GM21717 (cell line): ENCODE results near the gene ACVR1C.

ENCODE experiments used
- ATAC-seq: cut with Tn5 transposase; IDR thresholded peaks from one replicate; pipeline ENCODE4 v1.9.1; 2021; ENCODE audit warnings: mild to moderate bottlenecking, moderate library complexity; ENCODE audit not compliant: unreplicated experiment

The ACVR1C gene

DNA sequence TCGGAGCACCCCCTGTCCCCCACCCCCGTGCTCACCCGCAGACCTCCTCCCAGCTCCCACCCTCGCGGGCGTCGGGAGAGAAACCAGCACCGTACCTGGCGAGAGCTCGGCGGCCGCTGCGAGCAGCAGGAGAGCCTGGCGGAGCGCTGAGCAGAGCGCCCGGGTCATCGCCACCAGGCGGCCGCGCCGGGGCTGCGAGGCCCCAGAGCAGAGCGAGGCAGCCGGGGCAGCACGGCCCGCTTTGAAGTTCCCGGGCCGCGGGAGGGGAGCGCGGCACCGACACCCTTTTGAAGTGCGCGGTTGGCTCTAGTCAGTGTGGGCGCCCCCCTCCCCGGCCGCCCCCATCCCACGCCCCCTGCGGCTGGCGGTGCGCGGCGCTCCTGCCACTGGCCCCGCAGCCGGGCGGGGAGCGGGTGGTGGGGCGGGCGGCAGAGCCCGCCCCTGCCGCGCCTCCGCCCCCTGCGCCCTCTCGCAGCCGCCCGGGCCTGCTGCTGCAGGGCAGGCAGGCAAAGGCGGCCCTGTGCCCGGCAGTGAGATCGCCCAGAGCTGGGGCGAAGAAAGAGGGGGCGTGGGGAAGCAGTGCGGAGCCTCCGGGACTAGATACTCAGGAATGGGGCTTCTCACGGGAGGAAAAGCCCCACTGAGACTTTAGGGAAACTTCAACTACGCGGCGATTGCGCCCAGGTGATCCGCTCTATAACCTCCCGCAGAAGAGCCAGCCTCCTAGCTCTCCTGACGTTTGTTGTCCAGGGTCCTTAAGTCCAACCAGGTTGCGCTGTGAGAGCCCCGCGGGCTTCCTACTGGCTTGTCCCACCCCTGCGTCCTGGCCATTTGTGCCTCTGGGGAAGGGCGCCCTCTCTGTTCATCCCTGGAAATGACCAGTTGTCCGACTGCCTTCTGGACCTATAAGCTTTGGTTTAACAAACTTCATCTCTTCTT lies at the start of gene ACVR1C:
Gene ACVR1C (minus strand): TSS at position 388 of the 939 bp plus-strand sequence. CDS start 220 bp downstream, at position 168.
- ATAC-seq, result peak; percentile 89

DNA sequence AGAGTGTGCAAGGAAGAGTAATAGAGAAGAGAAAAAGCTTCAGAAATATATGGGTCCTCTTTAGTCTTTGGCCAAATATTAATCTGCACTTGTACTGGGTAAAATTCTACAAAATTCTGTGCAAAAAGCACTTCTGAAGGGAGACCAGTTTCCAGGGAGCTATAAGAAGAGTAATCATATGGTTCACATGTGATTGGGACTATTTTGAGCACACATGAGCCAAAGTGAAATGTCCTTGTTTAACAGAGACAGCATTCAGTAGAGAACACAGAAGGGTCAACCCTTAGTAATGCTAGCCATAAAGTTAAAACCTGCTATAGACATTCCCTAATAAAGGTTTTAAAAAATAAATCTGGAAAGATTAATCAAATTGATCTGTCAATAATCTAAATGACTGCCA lies 49.3 kb upstream of the ACVR1C start:
- no peak for ATAC-seq

DNA sequence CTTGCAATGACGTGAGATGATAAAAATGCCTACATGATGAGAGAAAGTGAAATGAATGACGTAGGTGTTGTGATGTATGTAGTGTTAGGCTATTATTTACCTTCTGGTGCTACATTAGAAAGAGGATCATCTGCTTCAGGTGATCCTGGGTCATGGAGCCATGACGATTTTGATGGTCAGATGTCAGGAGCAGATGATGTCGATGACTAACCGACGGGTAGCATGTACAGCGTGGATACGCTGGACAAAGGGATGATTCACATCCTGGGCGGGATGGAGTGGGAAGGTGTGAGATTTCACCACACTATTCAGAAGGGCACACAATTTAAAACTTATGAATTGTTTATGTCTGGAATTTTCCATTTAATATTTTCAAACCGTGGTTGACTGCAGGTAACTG lies 43.5 kb upstream of the ACVR1C start:
- ATAC-seq, result no peak

DNA sequence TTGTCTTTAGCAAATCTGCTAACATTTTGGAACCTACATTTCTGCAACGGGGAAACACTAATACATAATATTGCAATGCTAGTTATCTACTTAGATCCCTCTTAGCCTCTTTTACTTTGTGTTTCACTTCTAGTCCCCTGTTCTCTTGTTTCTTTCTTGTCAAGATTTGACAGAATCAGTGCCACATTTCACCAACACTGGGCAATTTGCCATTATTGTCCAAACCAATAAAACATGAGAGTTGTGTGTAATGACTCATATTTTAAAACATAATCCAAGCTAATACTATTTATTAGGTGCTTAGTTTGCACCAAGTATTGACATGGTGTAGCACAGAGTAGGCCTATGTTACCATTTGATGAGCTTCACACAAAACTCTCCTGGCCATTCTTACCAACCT lies 33.7 kb upstream of the ACVR1C start:
- ATAC-seq, result no peak

DNA sequence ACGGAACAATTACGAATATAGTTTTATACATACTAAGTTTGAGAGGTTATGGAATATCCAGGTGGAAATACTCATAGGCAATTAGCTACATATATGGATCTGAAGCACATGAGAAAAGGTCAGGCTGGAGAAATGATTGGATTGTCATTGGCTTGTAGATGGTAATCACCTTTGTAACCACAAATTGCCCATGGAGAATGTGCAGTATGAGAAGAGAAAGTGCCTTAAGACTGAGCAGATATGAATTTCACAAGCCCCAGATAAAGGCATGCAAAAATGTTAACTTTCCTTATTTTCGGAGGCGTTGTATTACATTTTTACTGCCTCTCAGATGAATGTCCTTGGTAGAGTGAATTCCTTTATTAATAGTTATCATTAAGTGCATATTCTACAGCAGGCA lies 33.1 kb upstream of the ACVR1C start:
- ATAC-seq, result no peak

DNA sequence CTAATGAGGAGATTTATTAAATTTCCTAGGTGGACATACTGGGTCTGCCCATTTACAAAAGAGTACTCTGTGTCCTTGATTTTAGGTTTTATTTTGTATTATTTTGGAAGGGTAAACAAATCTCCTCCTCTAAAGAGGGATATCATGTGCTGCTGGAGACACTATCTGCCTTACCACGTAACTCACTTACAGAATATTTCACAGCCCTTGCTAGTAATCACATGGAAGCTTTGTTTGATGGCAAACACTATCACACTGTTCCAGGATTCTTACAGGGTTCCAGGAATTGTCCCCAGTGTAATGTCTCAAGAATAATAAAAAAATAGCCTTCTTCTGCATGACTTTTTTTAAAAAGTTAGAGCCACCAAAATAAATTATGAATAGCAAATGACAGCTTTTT lies 29.2 kb upstream of the ACVR1C start:
- ATAC-seq, result no peak

DNA sequence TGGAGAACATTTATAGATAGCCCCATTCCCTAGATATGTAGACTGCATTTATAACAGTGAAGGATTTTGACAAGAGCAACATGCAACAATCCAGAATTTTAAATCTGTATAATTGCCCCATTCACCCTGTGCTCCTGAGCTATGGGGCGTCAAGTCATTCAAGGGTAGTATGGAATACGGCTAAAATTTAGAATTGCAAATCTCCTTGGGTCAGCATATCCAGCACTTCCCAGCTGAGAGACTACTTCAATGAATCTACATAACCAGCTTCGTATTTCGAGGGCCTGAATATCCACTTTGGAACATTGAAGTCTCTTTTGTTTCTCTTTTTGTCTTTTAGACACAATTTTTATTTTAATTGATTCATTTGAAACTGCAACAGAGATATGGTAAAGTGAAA lies 28.4 kb upstream of the ACVR1C start:
- ATAC-seq, result no peak

DNA sequence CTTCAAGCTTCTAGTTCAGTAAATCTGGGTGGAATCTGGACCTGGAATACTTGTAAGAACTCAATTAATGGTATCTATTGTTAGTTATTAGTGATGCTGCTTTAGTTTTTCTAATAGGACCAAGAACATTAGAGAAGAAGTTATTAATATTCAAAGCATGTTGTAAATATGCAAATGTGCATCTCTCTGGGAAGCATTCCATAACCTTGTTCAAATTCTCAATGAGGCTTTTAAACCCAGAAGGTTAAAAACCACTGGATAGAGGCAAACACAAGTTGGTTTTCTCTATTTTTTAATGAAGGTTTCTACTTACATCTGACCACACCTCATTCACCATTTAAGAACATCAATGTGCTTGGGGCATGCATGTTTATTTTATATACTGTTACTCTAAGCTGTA lies 16.1 kb upstream of the ACVR1C start:
- no peak for ATAC-seq

DNA sequence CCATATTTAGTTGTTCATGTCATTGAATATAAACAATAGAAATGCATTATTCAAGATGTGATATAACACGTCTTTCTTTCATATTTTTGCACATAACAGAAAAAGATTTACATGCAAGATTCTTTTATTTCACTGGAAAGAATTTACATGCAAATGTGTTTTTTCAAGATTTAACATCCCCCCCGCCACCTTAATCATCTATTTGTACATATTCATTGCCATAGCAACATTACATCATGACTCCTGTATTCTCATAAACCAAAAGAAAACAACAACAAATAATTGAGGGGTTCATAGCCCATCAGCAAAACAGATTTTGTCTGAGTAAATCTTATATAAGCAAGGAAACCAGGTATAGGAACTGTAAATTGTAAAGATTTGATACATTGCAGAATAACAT lies 3.2 kb upstream of the ACVR1C start:
- no peak for ATAC-seq

DNA sequence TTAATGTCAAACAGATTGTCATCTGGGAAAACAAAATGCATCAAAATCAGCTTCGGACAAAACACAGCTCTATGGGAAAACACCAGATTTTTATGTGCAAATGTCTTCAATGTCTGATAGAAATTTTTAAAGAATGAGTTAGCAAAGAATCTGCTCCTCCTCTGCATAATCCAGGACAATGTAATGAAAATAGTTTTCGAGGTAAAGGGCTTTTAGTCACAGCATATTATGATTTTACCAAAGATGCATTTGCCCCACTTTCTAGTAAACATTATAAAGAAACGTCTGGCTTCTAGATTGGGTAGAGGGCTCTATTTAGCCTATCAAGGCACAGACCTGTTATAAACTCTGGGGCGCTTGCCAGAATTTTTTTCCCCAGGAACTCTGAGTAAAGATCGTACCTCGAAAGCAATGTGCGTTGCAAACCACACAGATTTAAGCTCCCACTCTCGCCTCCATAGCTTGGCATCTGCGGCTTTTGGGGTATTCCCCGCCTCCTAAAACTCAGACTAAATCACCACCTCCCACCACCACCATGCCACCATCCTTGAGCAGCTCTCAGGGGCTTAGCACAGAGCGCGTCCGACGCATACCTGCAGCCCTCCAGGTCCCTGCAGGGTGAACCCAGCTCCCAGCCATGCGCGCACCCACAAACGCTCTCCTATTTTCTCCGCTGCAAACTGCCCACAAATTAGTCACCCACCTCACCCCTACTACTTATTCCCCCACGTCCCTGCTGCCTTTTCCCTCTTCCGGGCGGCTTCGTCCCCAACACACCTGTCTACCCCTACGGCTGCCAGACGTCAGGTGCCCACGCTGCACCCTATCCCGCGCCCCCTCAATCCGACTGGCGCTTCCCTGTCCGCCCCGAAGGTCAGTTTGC lies 829 bp downstream of the ACVR1C start:
- peak; percentile 29 for ATAC-seq

DNA sequence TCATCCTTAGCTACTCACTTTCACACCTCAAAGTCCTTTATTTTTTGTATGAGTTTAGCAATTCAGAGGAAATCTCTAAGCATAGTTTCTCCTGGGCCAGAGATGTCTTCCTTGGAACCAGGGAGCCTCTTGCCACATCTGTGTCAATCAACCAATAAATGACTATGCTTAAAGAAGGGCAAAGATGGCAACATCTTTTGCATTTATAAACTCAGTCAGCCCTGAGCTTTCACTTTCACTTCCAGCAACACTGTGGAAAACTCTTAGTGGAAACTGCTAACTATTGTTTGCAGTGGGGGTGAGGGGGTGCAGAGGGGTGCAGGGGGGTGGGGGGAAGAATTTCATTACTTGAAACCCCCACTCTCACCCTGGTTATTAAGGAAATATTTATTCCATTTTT lies 3.4 kb downstream of the ACVR1C start:
- no peak for ATAC-seq

DNA sequence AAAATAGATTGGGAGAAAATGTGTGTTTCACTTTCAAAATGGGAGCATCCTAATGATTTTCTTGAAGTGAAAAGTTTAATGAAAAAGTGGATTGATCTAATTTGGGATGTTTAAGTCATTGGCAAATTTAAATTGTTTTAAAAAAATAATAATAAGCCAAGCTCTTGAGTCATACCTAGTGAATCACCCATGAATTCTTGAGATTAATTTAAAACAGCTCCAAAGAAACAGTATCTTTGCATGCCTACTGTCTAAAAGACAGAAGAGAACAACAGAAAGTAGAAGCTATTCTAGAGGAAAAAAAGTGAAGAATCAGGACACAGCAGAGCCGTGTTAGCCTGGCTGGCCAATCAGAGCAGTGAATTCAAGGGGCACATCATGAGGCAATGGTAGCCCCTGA lies 7.7 kb downstream of the ACVR1C start:
- ATAC-seq, result no peak

DNA sequence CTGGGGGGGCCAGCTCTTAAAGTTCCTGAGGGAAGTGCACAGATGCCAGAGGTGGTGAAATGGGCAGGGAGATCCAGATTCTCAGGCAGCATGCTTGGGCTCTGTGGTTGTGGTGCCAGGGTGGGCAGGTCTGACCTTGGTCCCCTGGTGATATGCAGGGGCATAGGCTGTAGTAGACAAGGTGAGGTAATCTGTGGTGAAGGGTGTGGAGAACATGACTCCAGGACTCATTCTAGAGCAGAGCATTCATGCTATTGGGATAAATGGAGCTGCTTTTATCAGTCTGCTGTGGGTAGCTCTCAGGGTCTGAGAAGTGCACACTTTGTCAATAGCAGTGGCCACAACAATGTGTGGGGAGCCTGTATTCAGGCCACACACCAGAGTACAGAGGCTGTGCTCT lies 16.9 kb downstream of the ACVR1C start:
- no peak for ATAC-seq

DNA sequence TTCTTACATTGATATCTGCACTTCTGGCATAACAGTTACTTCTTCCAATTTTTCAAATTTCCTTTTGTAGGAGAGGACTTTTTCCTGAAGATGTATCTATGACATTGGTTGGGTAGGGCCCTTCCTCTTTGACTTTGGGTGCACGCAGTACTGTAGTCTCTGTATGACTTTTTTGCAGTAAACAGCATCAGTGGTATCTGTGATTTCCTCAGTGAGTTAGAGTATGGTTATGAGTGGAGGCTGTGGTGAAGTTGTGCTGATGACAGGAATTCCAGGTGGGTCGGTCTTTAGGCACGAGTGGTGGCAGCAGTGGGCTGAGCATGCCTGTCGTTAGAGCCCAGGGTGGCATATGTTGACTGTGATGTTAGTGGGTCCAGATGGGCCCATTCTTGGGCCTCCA lies 17.6 kb downstream of the ACVR1C start:
- no peak for ATAC-seq

DNA sequence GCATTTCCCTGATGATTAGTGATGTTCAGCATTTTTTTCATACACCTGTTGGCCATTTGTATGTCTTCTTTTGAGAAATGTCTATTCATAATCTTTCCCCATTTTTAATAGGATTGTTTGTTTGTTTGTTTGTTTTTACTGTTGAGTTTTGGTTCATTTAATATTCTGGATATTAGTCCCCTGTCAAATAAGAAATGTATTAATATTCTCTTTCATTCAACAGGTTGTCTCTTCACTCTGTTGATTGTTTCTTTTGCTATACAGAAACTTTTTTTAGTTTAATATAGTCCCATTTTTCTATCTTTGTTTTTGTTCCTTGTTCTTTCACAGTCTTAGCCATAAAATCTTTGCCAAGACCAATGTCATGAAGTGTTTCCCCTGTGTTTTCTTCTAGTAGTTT lies 22.1 kb downstream of the ACVR1C start:
- ATAC-seq, result no peak

DNA sequence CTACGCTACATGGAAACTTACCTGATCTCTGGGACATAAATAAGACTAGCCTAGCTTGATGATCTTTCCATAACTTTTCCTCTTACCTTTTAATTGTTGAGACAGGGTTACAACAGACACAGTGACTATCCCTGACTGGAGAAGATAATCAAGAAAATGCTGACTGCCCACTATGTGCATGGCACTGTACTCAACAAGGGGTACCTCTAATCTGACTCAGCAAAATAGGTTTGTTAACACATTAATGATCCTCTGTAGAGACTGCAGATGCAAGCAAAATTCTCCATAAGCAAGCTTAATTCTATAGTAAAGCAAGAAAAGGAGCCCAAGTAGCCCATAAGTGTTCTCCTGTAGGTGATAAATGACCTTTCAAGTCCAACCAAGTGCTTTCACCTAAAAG lies 25.5 kb downstream of the ACVR1C start:
- no peak for ATAC-seq

DNA sequence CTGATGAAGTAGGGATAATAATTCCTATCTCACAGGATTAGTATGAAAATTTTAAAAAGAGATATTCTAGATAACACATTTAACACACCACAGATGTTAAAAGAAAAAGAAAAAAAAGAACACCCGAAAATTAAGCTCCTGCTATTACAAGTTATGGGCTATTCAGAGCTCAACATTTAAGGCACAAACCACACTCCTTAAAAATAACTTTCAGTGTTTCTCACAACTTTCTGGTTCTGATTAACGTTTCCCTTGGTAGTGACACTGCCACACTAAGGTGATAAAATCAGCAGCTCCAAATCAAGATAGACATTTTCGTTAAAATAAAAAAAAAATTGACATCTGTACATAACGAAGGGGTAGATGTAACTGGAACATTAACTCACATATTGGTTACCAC lies 26.9 kb downstream of the ACVR1C start:
- no peak for ATAC-seq

DNA sequence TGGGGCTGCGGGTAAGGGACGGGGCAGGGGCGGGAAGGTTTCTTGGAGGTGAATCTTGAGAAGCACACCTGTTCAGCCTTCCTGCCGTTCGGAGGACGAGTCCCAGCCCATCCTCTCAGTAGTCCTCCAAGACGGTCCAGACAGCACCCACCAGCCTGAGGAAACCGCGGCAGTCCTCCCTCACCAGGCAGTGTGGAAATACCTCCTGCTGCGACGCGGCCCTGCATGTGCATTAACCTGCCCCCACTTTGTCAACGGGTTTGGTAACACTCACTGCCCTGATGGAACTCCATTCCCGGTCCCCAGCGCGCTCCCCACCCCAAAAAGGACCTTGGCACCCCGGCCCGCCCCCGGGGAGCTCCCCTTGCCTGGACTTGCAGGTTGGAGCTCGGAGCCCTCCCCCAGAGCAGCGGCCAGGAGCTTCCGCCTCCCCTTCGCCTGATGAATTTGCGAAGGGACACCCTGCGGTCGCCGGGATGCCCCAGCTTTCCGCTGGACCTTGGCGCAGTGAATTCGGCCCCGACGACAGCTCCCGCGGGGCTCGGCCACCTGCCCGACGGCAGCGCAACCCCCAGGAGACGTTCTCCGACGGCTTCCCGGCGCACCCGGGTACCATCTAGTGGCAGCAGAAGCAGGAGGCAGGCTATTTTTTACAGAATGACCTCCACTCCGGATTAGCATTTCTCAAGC lies 31.5 kb downstream of the ACVR1C start:
- ATAC-seq, result no peak

DNA sequence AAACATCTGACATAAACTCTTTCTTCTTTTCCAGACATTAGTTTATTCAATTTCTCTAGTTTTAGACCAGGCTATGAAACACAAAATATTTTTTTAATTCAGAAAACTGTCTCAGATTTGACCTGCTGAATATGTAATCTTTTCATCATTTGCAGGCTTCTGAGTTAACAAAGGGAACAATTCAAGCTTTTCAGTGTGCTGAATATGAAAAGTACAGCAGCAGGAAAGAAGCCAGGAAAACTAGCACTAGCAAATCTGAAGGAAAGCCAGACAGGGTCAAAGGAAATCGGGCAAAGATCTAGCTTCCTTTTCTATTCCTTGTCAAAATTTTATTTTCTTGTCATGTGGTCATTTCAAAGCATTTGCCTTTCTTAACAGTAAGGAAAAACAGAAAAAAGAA lies 35.3 kb downstream of the ACVR1C start:
- ATAC-seq, result no peak

DNA sequence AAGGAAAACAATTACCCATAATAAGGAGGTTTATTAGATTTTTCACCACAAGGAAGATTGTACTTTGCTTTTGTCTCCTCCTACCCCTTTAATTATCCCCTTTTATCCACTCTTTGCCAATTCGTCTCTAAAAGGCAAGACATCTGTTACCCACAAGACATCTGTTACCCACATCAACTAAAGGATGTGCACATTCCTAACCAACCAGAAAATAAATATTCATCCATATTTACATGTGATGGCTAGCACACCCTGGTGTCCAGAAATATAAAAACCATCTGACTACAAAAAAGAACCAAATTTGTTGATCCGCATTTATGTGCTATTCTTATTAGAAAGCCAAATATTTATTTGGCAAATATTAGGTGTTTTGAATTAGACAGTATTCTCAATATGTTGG lies 35.7 kb downstream of the ACVR1C start:
- no peak for ATAC-seq

DNA sequence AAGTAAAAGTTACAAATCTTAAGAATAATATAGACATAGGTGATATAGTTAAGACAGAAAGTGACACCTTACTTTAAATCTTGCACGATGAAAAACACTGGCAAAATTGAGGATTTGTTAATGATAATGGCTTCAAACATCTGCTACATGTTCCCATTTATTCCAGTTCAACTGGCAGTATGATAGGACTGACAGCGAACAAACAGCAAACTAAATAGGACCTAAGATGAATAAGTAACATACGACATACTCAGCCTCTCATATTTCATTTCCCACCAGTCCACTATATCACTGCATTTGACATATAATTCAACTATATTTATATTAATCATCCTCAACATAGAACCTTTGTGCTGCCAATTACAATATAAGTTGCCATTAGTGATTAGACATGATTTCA lies 36.3 kb downstream of the ACVR1C start:
- no peak for ATAC-seq
